HCT116 (cell line): ENCODE data around the gene MAPK4. TPM values are rescaled to one million over a fixed set of nuclear protein-coding genes. Genes with fewer than 3 reads are reported as not detected.
"Not testable (repeated sequence)": the region's sequence is repeated elsewhere in the genome, so short reads cannot be mapped to it uniquely, and the experiment has no call there.

Source experiments
- ATAC-seq: fragments of 200-7000 bp; cut with Tn5 transposase; 2 replicates; pipeline ENCODE4 v1.9.1; 2020; ENCODE audit warnings: mild to moderate bottlenecking, moderate library complexity
- BruUV-seq: library from RNA; stranded (reverse); fragments of 400-500 nt; replicated peaks from 2 replicates; lab custom pipeline; 2021; lab: Mats Ljungman, UMichigan
- CTCF ChIA-PET: fragments of 300-600 bp; sonication (Branson Sonifier 250); formaldehyde crosslinking; loops from one replicate; lab custom pipeline; 2021; ENCODE audit warnings: antibody characterized with exemption; lab: Charles Lee
- POLR2A ChIA-PET: fragments of 300-600, 350-600 bp; sonication (Branson Sonifier 250); formaldehyde crosslinking; loops from one replicate; lab custom pipeline; 2021; ENCODE audit warnings: antibody characterized with exemption; lab: Charles Lee
- RAD21 ChIA-PET, 2 experiments: fragments of 300-600 bp; sonication (Branson Sonifier 250); formaldehyde crosslinking; loops; one replicate each; lab custom pipeline; 2023; ENCODE audit warnings: low total read pairs in 2 of 2; ENCODE audit not compliant: uncharacterized antibody in 2 of 2, unreplicated experiment in 2 of 2, low non-redundant PET in 1 of 2; lab: Charles Lee
- DNase-seq: peaks from one replicate; pipeline ENCODE4 v3.0.0-alpha.2; 2010; ENCODE audit warnings: low read depth, low spot score
- H2AFZ ChIP-seq: fragments of 200-600 bp; shearing (Covaris generic), sonication (generic); 2 replicates; pipeline ENCODE4 v1.6.1; 2017; ENCODE audit warnings: low read depth, mixed run types, mixed read lengths, antibody characterized with exemption, low read length; ENCODE audit not compliant: poor library complexity, severe bottlenecking
- H3K27ac ChIP-seq: 2 replicates; pipeline ENCODE4 v1.5.1; 2012; ENCODE audit warnings: low read depth, low read length
- H3K27me3 ChIP-seq: fragments of 200-600 bp; sonication (generic); 2 replicates; pipeline ENCODE4 v1.6.1; 2016; ENCODE audit warnings: mixed run types, low read length, mixed read lengths; ENCODE audit not compliant: insufficient read depth
- H3K36me3 ChIP-seq, 2 experiments: fragments of 200-500 bp in 1 of 2; fragments of 200-600 bp in 1 of 2; sonication (Bioruptor generic) in 1 of 2; sonication (generic) in 1 of 2; 2 replicates each; pipeline versions ENCODE4 v1.5.1 to v1.6.1; 2014 to 2016; ENCODE audit warnings: low read length in 2 of 2, inconsistent platforms in 1 of 2, mixed read lengths in 1 of 2, mixed run types in 1 of 2; ENCODE audit not compliant: insufficient read depth in 2 of 2, control insufficient read depth in 1 of 2
- H3K4me1 ChIP-seq, 2 experiments: fragments of 200-600 bp in 1 of 2; sonication (generic) in 1 of 2; 2 replicates each; pipeline versions ENCODE4 v1.5.1 to v1.6.1; 2012 to 2017; ENCODE audit warnings: low read length in 2 of 2, inconsistent platforms in 1 of 2, mild to moderate bottlenecking in 1 of 2, mixed read lengths in 1 of 2, mixed run types in 1 of 2, moderate library complexity in 1 of 2; ENCODE audit not compliant: insufficient read depth in 2 of 2, control insufficient read depth in 1 of 2
- H3K4me2 ChIP-seq: fragments of 200-600 bp; sonication (generic); 2 replicates; pipeline ENCODE4 v1.6.1; 2017; ENCODE audit warnings: mixed run types, low read length, mixed read lengths
- H3K4me3 ChIP-seq, 2 experiments: fragments of 200-600 bp in 1 of 2; sonication (generic) in 1 of 2; replicated peaks in 1 of 2; 2 replicates each; pipeline ENCODE4 v1.5.1; 2011 to 2016; ENCODE audit warnings: low read length in 2 of 2, control low read depth in 1 of 2, low read depth in 1 of 2, mild to moderate bottlenecking in 1 of 2, mixed read lengths in 1 of 2, mixed run types in 1 of 2
- H3K79me2 ChIP-seq: fragments of 200-600 bp; sonication (generic); 2 replicates; pipeline ENCODE4 v1.6.1; 2017; ENCODE audit warnings: mild to moderate bottlenecking, mixed run types, low read length, moderate library complexity, mixed read lengths; ENCODE audit not compliant: insufficient read depth
- H3K9ac ChIP-seq: fragments of 200-600 bp; sonication (generic); 2 replicates; pipeline ENCODE4 v1.6.1; 2016; ENCODE audit warnings: low read length, mixed read lengths
- H3K9me2 ChIP-seq: fragments of 200-600 bp; sonication (generic), shearing (Covaris generic); 2 replicates; pipeline ENCODE4 v1.6.1; 2017; ENCODE audit warnings: mixed run types, mild to moderate bottlenecking, moderate library complexity; ENCODE audit not compliant: insufficient read depth
- H3K9me3 ChIP-seq, 2 experiments: fragments of 200-500 bp in 1 of 2; fragments of 200-600 bp in 1 of 2; sonication (Bioruptor generic) in 1 of 2; sonication (generic) in 1 of 2; 2 replicates each; pipeline ENCODE4 v1.6.1; 2014 to 2017; ENCODE audit warnings: low read length in 2 of 2, mixed read lengths in 2 of 2, inconsistent platforms in 1 of 2, low read depth in 1 of 2, mild to moderate bottlenecking in 1 of 2, mixed run types in 1 of 2, moderate library complexity in 1 of 2; ENCODE audit not compliant: control insufficient read depth in 1 of 2, insufficient read depth in 1 of 2
- H4K20me1 ChIP-seq: fragments of 200-600 bp; sonication (generic), shearing (Covaris generic); 2 replicates; pipeline ENCODE4 v1.6.1; 2017; ENCODE audit warnings: mixed run types, mild to moderate bottlenecking, moderate library complexity; ENCODE audit not compliant: insufficient read depth
- CEBPB ChIP-seq: IDR thresholded peaks from 2 replicates; pipeline ENCODE4 v1.6.1; 2012; ENCODE audit warnings: low read depth
- CTCF ChIP-seq, 3 experiments: fragments of 200-600 bp in 1 of 3; sonication (generic) in 1 of 3; IDR thresholded peaks in 2 of 3; conservative IDR thresholded peaks in 1 of 3; 2 replicates each; pipeline ENCODE4 v1.5.1; 2012 to 2017; ENCODE audit warnings: low read depth in 2 of 3, low read length in 2 of 3, antibody characterized with exemption in 1 of 3, borderline replicate concordance in 1 of 3, control low read depth in 1 of 3, mild to moderate bottlenecking in 1 of 3, mixed read lengths in 1 of 3, mixed run types in 1 of 3, moderate library complexity in 1 of 3; ENCODE audit not compliant: insufficient read depth in 1 of 3
- ELF1 ChIP-seq: IDR thresholded peaks from 2 replicates; pipeline ENCODE4 v1.6.1; 2012; ENCODE audit warnings: low read depth, borderline replicate concordance
- EZH2 ChIP-seq: fragments of 200-600 bp; sonication (generic); IDR thresholded peaks from 2 replicates; pipeline ENCODE4 v1.6.1; 2017; ENCODE audit warnings: antibody characterized with exemption, mixed run types
- JUND ChIP-seq: IDR thresholded peaks from 2 replicates; pipeline ENCODE4 v1.6.1; 2012
- POLR2A ChIP-seq: IDR thresholded peaks from 2 replicates; pipeline ENCODE4 v1.7.0; 2011; ENCODE audit warnings: borderline replicate concordance; ENCODE audit not compliant: insufficient read depth, insufficient read length; ENCODE audit errors: extremely low read depth
- POLR2AphosphoS5 ChIP-seq: IDR thresholded peaks from 2 replicates; pipeline ENCODE4 v1.6.1; 2011; ENCODE audit warnings: mild to moderate bottlenecking, low read depth, low read length, moderate library complexity
- SIN3A ChIP-seq: IDR thresholded peaks from 2 replicates; pipeline ENCODE4 v1.6.1; 2012; ENCODE audit warnings: low read depth
- TCF7L2 ChIP-seq: IDR thresholded peaks from 2 replicates; pipeline ENCODE4 v1.7.0; 2011; ENCODE audit warnings: borderline replicate concordance, inconsistent platforms; ENCODE audit not compliant: insufficient read depth, insufficient read length; ENCODE audit errors: extremely low read depth
- YY1 ChIP-seq: IDR thresholded peaks from 2 replicates; pipeline ENCODE4 v1.6.1; 2011; ENCODE audit warnings: low read length, low read depth, moderate library complexity, mild to moderate bottlenecking; ENCODE audit not compliant: insufficient replicate concordance; ENCODE audit errors: extremely low read depth
- ZFX ChIP-seq: fragments of 450-650 bp; IDR thresholded peaks from 2 replicates; pipeline ENCODE4 v1.6.1; 2017
- ZNF274 ChIP-seq: fragments of 200-500 bp; sonication (Bioruptor generic); IDR thresholded peaks from 2 replicates; pipeline ENCODE4 v1.6.1; 2014; ENCODE audit warnings: mild to moderate bottlenecking, low read depth, low read length, inconsistent platforms
- intact Hi-C: fragments of 100-400 bp; cut with micrococcal nuclease; formaldehyde crosslinking; loops from 2 replicates; pipeline ENCODE4 v1.10.0; 2022
- total RNA-seq: library from RNA; stranded (reverse); gene quantifications from one replicate; pipeline ENCODE4 v1.2.1, GENCODE V29; 2021; ENCODE audit not compliant: unreplicated experiment

The MAPK4 gene
- total RNA-seq, 1 experiment from 2014 or later: 0.89 TPM

GRCh38 chr18:50776383-50776782 is 216.5 kb downstream of the MAPK4 start:
- RAD21 ChIA-PET: interaction anchor here in 1 of 2 experiments (0.7 kb wide), 1 partner anchor 149 kb away, joined by 5 read pairs; no protein-coding TSS in a partner anchor
- no peak overlapping the region for H3K4me3 ChIP-seq
- H3K27me3 ChIP-seq: peaks cover 8% of the 10 kb centered on the region; the same call in 1 of the 2 replicates
- TF ChIP-seq TCF7L2 (no peak), CTCF (IDR thresholded peaks at IDR 0.05 in 2 of 3, conservative IDR thresholded peaks at IDR 0.05 in 1 of 3; ENCODE audit: borderline replicate concordance in 1 of 3, insufficient read depth in 1 of 3, low read depth in 2 of 3, low read length in 2 of 3) (no peak), ELF1 (no peak), POLR2A (no peak), ZFX (no peak), ZNF274 (no peak), EZH2 (no peak), JUND (no peak), CEBPB (no peak), POLR2AphosphoS5 (no peak), YY1 (no peak), SIN3A (no peak)
- POLR2A ChIA-PET: no interaction called here
- DNase-seq: no peak
- peaks cover 0 to 4% of the 10 kb centered on the region in 2 experiments; a peak in 1 of 4 replicates for H3K4me1 ChIP-seq
- no peaks in the 10 kb centered on the region for H3K9me2 ChIP-seq
- intact Hi-C loops: no loop called here
- H3K79me2 ChIP-seq: no peaks in the 10 kb centered on the region
- no peak overlapping the region for H3K4me2 ChIP-seq
- no peak overlapping the region for H3K27ac ChIP-seq
- no peaks in the 10 kb centered on the region for H3K9me3 ChIP-seq
- H4K20me1 ChIP-seq: no peaks in the 10 kb centered on the region
- no peaks in the 10 kb centered on the region for H3K36me3 ChIP-seq
- H3K9ac ChIP-seq: no peak overlapping the region
- CTCF ChIA-PET: no interaction called here
- no peak for ATAC-seq
- BruUV-seq: no TSS peak
- H2AFZ ChIP-seq: no peak overlapping the region

- H3K4me1 ChIP-seq, H3K36me3 ChIP-seq, H3K9me3 ChIP-seq, H3K9me2 ChIP-seq, DNase-seq, ATAC-seq, H3K4me3 ChIP-seq, POLR2A ChIA-PET, H3K27me3 ChIP-seq, H3K4me2 ChIP-seq, H3K79me2 ChIP-seq, H3K27ac ChIP-seq, RAD21 ChIA-PET, intact Hi-C loops, BruUV-seq, H3K9ac ChIP-seq, H2AFZ ChIP-seq, H4K20me1 ChIP-seq: not testable (repeated sequence)
- CTCF ChIA-PET: interaction anchor here (1.1 kb wide), 1 partner anchor 12 kb away, joined by 4 read pairs; no protein-coding TSS in a partner anchor
Measured at GRCh38 chr18:50779021-50779420, 219.1 kb downstream of the MAPK4 start.
